Activated CD4-positive, alpha-beta memory T cell treated with anti-CD3 and anti-CD28 coated beads, Interleukin-2, amount 10 ng/mL, durations not matched to agents 7 days and 5 days (primary cell): ENCODE measurements around the gene COL25A1. TPM values are rescaled to one million over a fixed set of nuclear protein-coding genes. Genes with fewer than 3 reads are reported as not detected.

Experiments
- CTCF ChIA-PET: fragments of 350-600 bp; sonication (Branson Sonifier 250); formaldehyde crosslinking; loops from one replicate; lab custom pipeline; 2021; ENCODE audit warnings: antibody characterized with exemption, inconsistent platforms; lab: Charles Lee
- POLR2A ChIA-PET: fragments of 350-600 bp; sonication (Branson Sonifier 250); formaldehyde crosslinking; loops from one replicate; lab custom pipeline; 2021; ENCODE audit warnings: antibody characterized with exemption; lab: Charles Lee
- DNase-seq: peaks from one replicate; pipeline ENCODE4 v3.0.0-alpha.2; 2020
- H3K27ac Mint-ChIP-seq: one replicate; pipeline ENCODE4 v1.8.0; 2021; ENCODE audit warnings: mild to moderate bottlenecking, mixed read lengths
- H3K27me3 Mint-ChIP-seq: one replicate; pipeline ENCODE4 v1.8.0; 2021; ENCODE audit warnings: mixed read lengths
- H3K36me3 Mint-ChIP-seq: one replicate; pipeline ENCODE4 v1.8.0; 2021; ENCODE audit warnings: low read depth, mixed read lengths
- H3K4me1 Mint-ChIP-seq: one replicate; pipeline ENCODE4 v1.8.0; 2021; ENCODE audit warnings: mixed read lengths
- H3K4me3 Mint-ChIP-seq: one replicate; pipeline ENCODE4 v1.8.0; 2021; ENCODE audit warnings: mild to moderate bottlenecking, mixed read lengths
- H3K9me3 Mint-ChIP-seq: one replicate; pipeline ENCODE4 v1.8.0; 2021; ENCODE audit warnings: mixed read lengths
- total RNA-seq, 2 experiments: library from RNA; stranded (reverse); gene quantifications; one replicate each; pipeline ENCODE4 v1.2.3, GENCODE V29; 2021

COL25A1 gene
- not detected for total RNA-seq

DNA sequence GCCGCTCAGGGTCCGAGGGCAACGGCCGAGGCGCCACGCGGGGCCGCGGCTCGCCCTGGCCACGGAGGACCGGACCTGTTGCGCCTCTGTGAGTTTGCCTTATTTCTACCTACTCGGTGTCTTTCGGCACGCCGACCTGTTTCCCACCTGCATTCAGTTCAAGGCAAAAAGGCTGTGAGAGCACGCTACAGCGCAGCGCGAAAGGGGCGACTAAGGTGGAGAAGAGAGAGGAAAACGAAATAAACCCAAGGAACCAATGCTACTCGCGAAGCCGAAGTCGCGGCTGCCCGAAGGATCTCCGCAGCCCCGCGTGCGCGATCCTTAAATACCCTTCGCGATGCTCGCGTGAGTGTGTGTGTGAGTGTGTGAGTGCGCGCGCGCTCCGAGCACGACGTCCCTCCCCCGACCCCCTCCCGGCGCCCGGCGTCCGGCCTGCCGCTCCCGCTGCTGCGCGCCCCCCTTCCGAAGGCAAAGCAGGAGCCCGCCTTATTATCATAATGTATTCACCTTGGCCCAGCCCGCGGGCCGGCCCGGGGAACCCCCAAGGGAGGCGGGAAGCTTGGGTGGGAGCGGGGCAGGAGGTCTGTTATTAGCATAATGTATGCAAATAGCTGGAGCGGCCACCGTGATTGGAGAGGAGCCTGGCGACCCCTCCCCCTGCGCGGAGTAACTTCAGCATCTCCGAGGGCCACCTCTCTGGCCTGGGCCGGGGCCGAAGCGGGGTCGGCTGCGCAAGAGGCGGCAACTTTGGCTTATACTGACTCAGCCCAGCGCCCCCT, at the start of gene COL25A1:
Gene COL25A1, minus strand, starts transcription at position 298 of the 779 bp plus-strand sequence.
- CTCF ChIA-PET: no interaction called here
- DNase-seq: peak; percentile 21
- H3K4me3 Mint-ChIP-seq: peak within 1 kb of the TSS; percentile 46
- peak within 1 kb of the TSS; percentile 34 for H3K27ac Mint-ChIP-seq
- H3K4me1 Mint-ChIP-seq: peaks cover 14% of the 10 kb centered on the region
- H3K27me3 Mint-ChIP-seq: peaks cover 74% of the 10 kb centered on the region
- H3K36me3 Mint-ChIP-seq: no peaks in the 10 kb centered on the region
- H3K9me3 Mint-ChIP-seq: no peaks in the 10 kb centered on the region
- POLR2A ChIA-PET: no interaction called here

DNA sequence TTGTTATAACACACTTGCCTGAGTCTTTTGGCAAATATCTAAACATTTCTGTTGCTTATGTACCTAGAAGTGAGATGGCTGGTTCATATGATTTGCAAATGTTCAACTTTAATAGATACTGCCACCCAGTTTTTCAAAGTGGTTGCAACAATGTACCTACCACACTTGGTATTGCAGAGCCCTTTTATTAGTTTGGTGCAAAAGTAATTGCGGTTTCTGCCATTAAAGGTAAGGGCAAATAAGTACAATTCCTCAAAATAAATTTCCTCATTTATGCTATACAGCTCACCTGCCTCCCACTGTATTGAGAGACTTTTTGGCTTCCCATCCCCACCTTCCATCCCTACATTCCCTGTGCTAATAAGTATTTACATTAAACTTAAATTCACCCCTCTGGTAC, 47.7 kb upstream of the COL25A1 start:
- no peaks in the 10 kb centered on the region for H3K4me1 Mint-ChIP-seq
- H3K4me3 Mint-ChIP-seq: no peak overlapping the region
- peaks cover 3% of the 10 kb centered on the region for H3K9me3 Mint-ChIP-seq
- no peak overlapping the region for H3K27ac Mint-ChIP-seq
- H3K27me3 Mint-ChIP-seq: peaks cover 35% of the 10 kb centered on the region
- H3K36me3 Mint-ChIP-seq: no peaks in the 10 kb centered on the region
- ChIA-PET CTCF (no interaction called here), POLR2A (no interaction called here)
- DNase-seq: no peak

DNA sequence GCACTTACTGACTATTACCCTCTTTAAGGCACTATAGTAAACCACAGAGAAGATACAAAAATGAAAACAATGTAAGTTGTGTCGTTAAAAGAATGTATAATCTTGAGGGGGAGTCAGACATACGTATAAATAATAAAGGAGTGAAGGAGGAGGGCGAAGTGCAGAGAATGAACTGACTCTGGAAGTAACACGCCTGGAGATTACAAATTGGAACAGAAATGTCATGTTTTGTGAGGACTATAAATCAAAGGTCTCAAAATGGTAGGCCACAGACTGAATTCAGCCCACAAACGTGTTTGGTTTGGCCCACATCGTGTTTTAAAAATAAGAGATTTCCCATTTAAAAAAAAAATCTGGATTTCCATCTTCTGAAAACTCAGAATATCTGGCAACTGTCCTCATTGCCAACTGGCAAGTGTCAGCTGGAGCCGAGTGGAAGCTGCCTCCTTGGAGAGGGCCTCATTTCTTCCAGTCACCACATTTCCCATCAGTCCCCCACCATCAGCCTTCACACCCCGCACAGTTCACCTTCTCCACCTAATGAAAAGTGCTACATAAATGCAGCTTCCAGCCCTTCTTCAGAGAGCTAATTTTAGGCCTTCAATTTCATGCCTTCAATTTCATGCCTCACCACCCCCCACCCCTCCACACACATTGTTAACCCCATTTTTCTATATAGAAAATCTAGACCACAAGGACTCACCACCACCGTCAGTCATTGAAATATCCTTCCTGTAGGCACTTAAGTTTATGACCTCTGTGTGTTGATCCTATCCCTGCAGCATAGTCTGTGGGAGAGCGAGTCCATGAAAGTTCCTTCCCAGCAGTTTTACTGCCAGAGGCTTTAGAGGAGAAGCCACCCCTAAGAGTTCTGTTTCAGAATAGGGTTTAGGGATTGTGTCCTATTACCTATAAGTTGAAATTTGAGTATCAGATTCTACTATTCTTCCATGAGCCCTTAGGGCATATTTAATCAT, 32.0 kb upstream of the COL25A1 start:
- ChIA-PET CTCF (no interaction called here), POLR2A (no interaction called here)
- Mint-ChIP-seq H3K4me1 (no peaks in the 10 kb centered on the region), H3K4me3 (no peak overlapping the region), H3K9me3 (no peaks in the 10 kb centered on the region), H3K36me3 (no peaks in the 10 kb centered on the region), H3K27me3 (peaks cover 4% of the 10 kb centered on the region), H3K27ac (no peak overlapping the region)
- no peak for DNase-seq

DNA sequence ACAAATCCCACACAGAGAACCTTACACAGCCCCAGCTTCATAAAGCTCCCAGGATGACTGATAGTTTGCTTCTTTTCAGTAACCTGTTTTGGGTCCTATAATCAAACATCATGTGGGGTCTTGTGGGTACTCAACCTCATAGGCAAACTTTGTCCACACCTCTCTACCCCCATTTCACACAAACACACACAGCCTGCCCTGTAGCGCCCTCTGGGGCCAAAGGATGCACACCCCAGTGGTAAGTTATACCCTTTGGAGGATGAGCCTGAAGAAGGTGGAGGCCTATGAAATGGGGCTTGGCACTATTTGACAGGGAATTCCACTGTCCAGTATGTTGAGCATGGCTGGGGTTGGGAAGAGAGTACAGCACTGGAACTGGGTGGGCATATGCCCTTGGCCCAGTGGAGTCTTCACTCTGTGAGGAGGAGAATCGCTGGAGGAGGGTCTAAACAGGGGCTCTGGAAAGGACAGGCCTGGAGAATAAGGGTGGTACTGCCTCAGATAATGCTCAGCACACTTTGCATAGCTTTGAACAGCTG, 30.5 kb upstream of the COL25A1 start:
- POLR2A ChIA-PET: no interaction called here
- H3K4me3 Mint-ChIP-seq: no peak overlapping the region
- H3K9me3 Mint-ChIP-seq: no peaks in the 10 kb centered on the region
- H3K36me3 Mint-ChIP-seq: no peaks in the 10 kb centered on the region
- DNase-seq: no peak
- H3K27ac Mint-ChIP-seq: no peak overlapping the region
- H3K27me3 Mint-ChIP-seq: peaks cover 7% of the 10 kb centered on the region
- CTCF ChIA-PET: interaction anchor here (1.4 kb wide), 1 partner anchor 73 kb away, joined by 4 read pairs; no protein-coding TSS in a partner anchor
- H3K4me1 Mint-ChIP-seq: no peaks in the 10 kb centered on the region

DNA sequence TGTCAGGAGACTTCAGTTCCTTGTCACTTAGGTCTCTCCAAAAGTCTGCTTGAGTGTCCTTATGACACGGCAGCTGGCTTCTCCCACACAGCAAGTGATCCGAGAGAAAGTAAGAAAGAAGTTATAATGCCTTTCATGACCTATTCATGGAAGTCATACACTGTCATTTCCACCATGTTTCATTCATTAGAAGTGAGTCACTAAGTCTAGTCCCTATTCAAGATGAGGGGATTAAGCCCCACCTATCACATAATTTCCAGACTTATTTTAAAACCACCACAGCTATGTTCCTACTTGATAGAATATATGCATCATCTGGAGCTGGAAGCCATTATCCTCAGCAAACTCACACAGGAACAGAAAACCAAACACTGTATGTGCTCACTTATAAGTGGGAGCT, 25.2 kb upstream of the COL25A1 start:
- CTCF ChIA-PET: no interaction called here

DNA sequence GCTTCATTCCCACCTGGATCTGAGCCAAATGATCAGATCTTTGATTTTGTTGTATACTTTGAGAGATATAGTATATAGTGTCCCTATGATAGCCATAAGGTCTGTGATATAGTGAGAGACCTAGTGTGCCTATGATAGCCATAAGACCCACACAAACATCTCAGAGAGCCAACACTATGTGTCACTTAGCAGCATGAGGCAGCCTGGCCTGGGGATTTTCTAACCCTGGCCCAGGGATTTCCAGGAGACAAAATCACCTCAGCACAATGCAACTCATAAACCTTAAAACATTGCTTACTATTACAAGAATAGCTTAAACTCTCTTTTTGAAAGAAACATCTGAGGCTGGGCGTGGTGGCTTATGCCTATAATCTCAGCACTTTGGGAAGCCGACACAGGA, 23.2 kb upstream of the COL25A1 start:
- DNase-seq: no peak
- ChIA-PET CTCF (no interaction called here), POLR2A (no interaction called here)
- Mint-ChIP-seq H3K4me3 (no peak overlapping the region), H3K27me3 (peaks cover 7% of the 10 kb centered on the region), H3K36me3 (no peaks in the 10 kb centered on the region), H3K9me3 (peaks cover 13% of the 10 kb centered on the region), H3K4me1 (no peaks in the 10 kb centered on the region), H3K27ac (no peak overlapping the region)

More for the DNA sequence above, 25.2 kb upstream of the COL25A1 start:
- Mint-ChIP-seq H3K4me3 (no peak overlapping the region), H3K27ac (no peak overlapping the region), H3K4me1 (no peaks in the 10 kb centered on the region), H3K27me3 (peaks cover 7% of the 10 kb centered on the region), H3K9me3 (peaks cover 6% of the 10 kb centered on the region), H3K36me3 (no peaks in the 10 kb centered on the region)
- POLR2A ChIA-PET: no interaction called here
- no peak for DNase-seq

DNA sequence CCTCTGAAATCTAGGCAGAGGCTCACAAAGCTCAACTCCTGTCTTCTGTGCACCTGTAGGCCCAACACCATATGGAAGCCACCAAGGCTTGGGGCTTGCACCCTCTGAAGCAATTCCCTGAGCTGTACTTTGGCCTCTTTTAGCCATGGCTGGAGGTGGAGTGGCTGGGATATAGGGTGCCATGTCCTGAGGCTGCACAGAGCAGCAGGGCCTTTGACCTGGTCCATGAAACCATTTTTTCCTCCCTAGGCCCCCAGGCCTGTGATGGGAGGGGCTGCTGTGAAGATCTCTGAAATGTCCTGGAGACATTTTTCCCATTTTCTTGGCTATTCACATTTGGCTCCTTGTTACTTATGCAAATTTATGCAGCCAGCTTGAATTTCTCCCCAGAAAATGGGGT, 20.9 kb upstream of the COL25A1 start:
- Mint-ChIP-seq H3K27me3 (peaks cover 4% of the 10 kb centered on the region), H3K4me1 (no peaks in the 10 kb centered on the region), H3K4me3 (no peak overlapping the region), H3K9me3 (peaks cover 17% of the 10 kb centered on the region), H3K27ac (no peak overlapping the region), H3K36me3 (no peaks in the 10 kb centered on the region)
- no peak for DNase-seq
- POLR2A ChIA-PET: no interaction called here
- CTCF ChIA-PET: no interaction called here

DNA sequence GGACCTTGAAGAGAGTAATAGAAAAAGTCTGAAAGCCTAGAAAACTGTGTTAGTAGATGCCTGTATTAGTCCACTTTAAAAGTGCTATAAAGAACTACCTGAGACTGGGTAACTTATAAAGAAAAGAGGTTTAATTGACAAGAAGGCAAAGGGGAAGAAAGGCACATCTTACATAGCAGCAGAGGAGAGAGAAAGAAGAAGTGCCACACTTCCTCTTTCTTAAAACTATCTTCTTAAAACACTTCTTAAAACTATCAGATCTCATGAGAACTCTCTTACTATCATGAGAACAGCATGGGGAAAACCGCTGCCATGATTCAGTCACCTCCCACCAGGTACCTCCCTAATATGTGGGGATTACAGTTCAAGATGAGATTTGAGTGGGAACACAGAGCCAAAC, 18.8 kb upstream of the COL25A1 start:
- Mint-ChIP-seq H3K4me1 (no peaks in the 10 kb centered on the region), H3K27me3 (peaks cover 2% of the 10 kb centered on the region), H3K4me3 (no peak overlapping the region), H3K36me3 (no peaks in the 10 kb centered on the region), H3K9me3 (peaks cover 19% of the 10 kb centered on the region), H3K27ac (no peak overlapping the region)
- CTCF ChIA-PET: no interaction called here
- POLR2A ChIA-PET: no interaction called here
- DNase-seq: no peak

DNA sequence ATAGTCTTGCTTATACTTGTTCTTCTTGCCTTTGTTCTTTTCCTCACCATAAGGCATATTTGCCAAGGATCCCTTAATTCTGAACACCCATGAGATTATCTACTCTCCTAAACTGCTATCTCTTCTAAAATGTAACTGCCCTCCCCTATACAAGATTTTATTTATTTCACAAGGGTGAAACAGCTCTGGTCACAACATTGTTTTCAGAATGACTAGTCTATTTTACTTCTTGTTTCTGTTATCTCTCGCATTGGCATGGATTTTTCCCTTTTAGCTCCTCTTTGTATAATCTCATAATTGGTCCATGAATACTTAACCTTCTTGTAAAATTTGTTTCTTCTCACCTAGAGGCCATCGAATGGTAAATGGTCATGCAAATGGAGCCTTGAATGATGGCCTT, 17.2 kb upstream of the COL25A1 start:
- Mint-ChIP-seq H3K4me1 (no peaks in the 10 kb centered on the region), H3K27ac (no peak overlapping the region), H3K9me3 (peaks cover 19% of the 10 kb centered on the region), H3K4me3 (no peak overlapping the region), H3K36me3 (no peaks in the 10 kb centered on the region), H3K27me3 (peaks cover 2% of the 10 kb centered on the region)
- DNase-seq: no peak
- POLR2A ChIA-PET: no interaction called here
- CTCF ChIA-PET: no interaction called here

DNA sequence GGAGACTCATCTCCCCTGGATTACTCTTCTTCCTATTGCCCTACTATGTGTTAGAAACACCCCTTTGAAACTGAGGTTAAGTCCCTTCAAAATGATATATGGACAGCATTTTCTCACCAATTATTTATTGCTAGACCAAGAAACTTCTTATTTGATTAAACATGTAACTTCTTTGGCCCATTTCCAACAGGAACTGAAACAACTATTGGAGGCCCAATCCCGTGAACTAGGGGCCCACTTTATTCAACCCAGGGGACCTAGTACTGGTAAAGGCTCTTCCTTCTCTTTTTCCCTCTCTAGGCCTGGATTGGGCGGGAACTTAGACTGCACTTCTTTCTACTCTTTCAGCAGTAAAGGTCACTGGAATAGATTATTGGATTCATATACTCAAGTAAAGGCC, 16.7 kb upstream of the COL25A1 start:
- H3K27me3 Mint-ChIP-seq: peaks cover 2% of the 10 kb centered on the region
- H3K36me3 Mint-ChIP-seq: no peaks in the 10 kb centered on the region
- DNase-seq: no peak
- no peak overlapping the region for H3K4me3 Mint-ChIP-seq
- ChIA-PET POLR2A (no interaction called here), CTCF (no interaction called here)
- peaks cover 18% of the 10 kb centered on the region for H3K9me3 Mint-ChIP-seq
- H3K27ac Mint-ChIP-seq: no peak overlapping the region
- no peaks in the 10 kb centered on the region for H3K4me1 Mint-ChIP-seq

DNA sequence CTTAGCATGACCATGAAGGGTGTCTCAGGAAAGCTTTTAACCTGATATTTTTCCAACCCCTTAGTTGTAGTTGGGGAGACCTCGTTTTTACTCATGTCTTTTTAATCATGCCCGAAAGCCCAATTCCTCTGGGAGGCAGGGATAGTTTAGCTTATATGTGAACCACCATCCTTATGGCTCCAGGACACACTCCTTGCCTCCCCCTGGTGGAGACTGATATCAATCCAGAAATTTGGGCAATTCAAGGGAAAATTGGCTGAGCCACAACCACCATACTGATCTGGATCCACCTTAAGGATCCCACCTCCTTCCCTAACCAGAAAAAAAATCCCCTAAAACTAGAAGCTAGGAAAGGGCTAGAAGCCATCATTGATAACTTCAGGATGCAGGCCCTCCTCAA, 13.4 kb upstream of the COL25A1 start:
- no peak overlapping the region for H3K4me3 Mint-ChIP-seq
- CTCF ChIA-PET: no interaction called here
- H3K27me3 Mint-ChIP-seq: peaks cover 4% of the 10 kb centered on the region

DNA sequence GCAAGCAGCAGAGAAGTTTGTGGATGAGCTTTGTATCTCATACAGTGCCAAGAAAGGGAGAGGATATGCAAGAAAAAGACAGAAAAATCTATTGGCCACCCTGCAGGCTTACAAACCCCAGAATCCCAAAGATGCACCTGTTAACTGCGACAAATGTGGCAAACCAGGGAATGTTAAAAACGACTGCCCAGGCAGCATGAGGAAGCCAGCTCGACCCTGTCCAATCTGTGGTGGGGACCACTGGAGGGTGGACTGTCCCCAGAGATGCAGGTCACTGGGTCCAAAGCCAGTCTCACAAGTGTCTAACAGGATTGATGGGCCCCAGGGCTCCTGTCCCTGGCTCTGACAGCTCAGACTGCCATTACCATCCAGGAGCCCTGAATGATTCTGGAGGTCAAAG, 12.9 kb upstream of the COL25A1 start:
- Mint-ChIP-seq H3K36me3 (no peaks in the 10 kb centered on the region), H3K27ac (no peak overlapping the region), H3K9me3 (peaks cover 6% of the 10 kb centered on the region), H3K27me3 (peaks cover 8% of the 10 kb centered on the region), H3K4me3 (no peak overlapping the region), H3K4me1 (no peaks in the 10 kb centered on the region)
- DNase-seq: no peak
- CTCF ChIA-PET: no interaction called here
- POLR2A ChIA-PET: no interaction called here

More for the DNA sequence above, 13.4 kb upstream of the COL25A1 start:
- Mint-ChIP-seq H3K27ac (no peak overlapping the region), H3K9me3 (peaks cover 9% of the 10 kb centered on the region), H3K36me3 (no peaks in the 10 kb centered on the region), H3K4me1 (no peaks in the 10 kb centered on the region)
- DNase-seq: no peak
- POLR2A ChIA-PET: no interaction called here
